ENCODE results near the gene SUGP2.

GRCh38 chr19:18999896-19000620, 33.3 kb downstream of the SUGP2 start:
- no peak for TF ChIP-seq CTCF (IDR thresholded peaks at IDR 0.05)
- no peak for TF ChIP-seq POLR2A (IDR thresholded peaks at IDR 0.05)

Measured in adrenal gland (tissue), 5 donors.